ENCODE measurements around the gene RAB7B. TPM values are rescaled to one million over a fixed set of nuclear protein-coding genes. Genes with fewer than 3 reads are reported as not detected.
A peak's percentile ranks its signal among the peaks of the same experiment; 100 is the strongest.

RAB7B gene
- total RNA-seq, 1 experiment from 2014 or later: 0.22 TPM

DNA sequence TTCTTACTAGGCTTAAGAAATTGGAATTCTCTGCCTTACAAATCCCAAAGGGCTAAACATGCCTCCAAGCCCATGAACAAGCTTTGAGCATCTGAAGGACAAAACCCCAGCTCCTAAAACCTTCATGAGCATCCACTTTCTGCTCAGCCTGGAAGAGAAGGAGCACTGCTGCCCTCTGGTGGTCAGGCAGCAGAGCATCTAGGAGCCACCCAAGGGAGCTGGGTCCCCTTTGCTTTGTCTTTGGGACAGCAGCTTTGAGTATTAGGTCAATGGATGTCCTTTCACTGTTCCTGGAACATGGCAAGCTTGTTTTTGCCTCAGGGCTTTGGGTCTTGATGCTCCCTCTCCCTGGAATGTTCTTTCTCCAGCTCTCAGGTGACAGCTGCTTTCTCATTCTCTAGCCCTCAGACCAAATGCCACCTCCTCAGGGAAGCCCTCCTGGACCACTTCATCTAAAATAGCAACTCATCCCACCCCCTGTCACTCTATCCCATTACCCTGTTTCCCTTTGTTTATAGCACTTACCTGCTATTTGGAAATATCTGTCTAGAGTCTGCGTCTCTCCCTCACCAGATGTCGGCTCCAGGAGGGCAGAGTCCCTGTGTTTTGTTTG lies 25.7 kb downstream of the RAB7B start:
- no TSS peak for BruUV-seq (replicated peaks)
- peak overlapping the region; percentile 2; the same call in 1 of the 2 replicates for H3K4me2 ChIP-seq (ENCODE audit: low read length)
- H2AFZ ChIP-seq (ENCODE audit: low read depth, low read length, poor library complexity, severe bottlenecking): no peak overlapping the region
- no peaks in the 10 kb centered on the region for H3K79me2 ChIP-seq (ENCODE audit: insufficient read depth, low read length)
- no peaks in the 10 kb centered on the region for H4K20me1 ChIP-seq (ENCODE audit: insufficient read depth)
- DNase-seq (ENCODE audit: low read depth, low spot score) (peak; percentile 68), ATAC-seq (peak; percentile 94)
- no peak overlapping the region for H3K4me3 ChIP-seq (replicated peaks in 1 of 2; ENCODE audit: low read depth in 1 of 2, low read length in 2 of 2)
- POLR2A ChIA-PET: interaction anchor here (0.6 to 2.5 kb wide), 3 partner anchors 59 to 318 kb away, joined by 3 to 17 read pairs (median 7); no protein-coding TSS in a partner anchor
- no peaks in the 10 kb centered on the region for H3K9me3 ChIP-seq (ENCODE audit: control insufficient read depth in 1 of 2, insufficient read depth in 1 of 2, low read depth in 1 of 2, low read length in 2 of 2)
- CTCF ChIA-PET: interaction anchor here (0.6 to 6.6 kb wide), 52 partner anchors 9 to 448 kb away, joined by 3 to 339 read pairs (median 5); no protein-coding TSS in a partner anchor
- H3K27ac ChIP-seq (ENCODE audit: low read depth, low read length): no peak overlapping the region
- H3K27me3 ChIP-seq (ENCODE audit: insufficient read depth, low read length): no peaks in the 10 kb centered on the region
- no peak overlapping the region for H3K9ac ChIP-seq (ENCODE audit: low read length)
- intact Hi-C loops (cut with micrococcal nuclease): loop anchor here (1.0 to 5.0 kb wide), 4 partner anchors 58 to 385 kb away; no protein-coding TSS in a partner anchor
- H3K9me2 ChIP-seq (ENCODE audit: insufficient read depth): no peaks in the 10 kb centered on the region
- H3K36me3 ChIP-seq (ENCODE audit: control insufficient read depth in 1 of 2, insufficient read depth in 2 of 2, low read length in 2 of 2): no peaks in the 10 kb centered on the region
- RAD21 ChIA-PET (ENCODE audit: low non-redundant PET in 1 of 2, low total read pairs in 2 of 2, uncharacterized antibody in 2 of 2, unreplicated experiment in 2 of 2): interaction anchor here (0.6 to 2.9 kb wide), 16 partner anchors 27 to 386 kb away, joined by 3 to 75 read pairs (median 5); partner anchors contain the start of gene NUCKS1 (in 1 of the 2)
- H3K4me1 ChIP-seq (ENCODE audit: control insufficient read depth in 1 of 2, insufficient read depth in 2 of 2, low read length in 2 of 2): peaks cover 6 to 10% of the 10 kb centered on the region in 2 experiments; a peak in 3 of 4 replicates
- TF ChIP-seq POLR2AphosphoS5 (IDR thresholded peaks at IDR 0.05; ENCODE audit: low read depth, low read length) (no peak), SIN3A (IDR thresholded peaks at IDR 0.05; ENCODE audit: low read depth) (no peak), RAD21 (IDR thresholded peaks at IDR 0.05; ENCODE audit: low read depth) (peak; percentile 98)
- TF ChIP-seq, protein P1, sequence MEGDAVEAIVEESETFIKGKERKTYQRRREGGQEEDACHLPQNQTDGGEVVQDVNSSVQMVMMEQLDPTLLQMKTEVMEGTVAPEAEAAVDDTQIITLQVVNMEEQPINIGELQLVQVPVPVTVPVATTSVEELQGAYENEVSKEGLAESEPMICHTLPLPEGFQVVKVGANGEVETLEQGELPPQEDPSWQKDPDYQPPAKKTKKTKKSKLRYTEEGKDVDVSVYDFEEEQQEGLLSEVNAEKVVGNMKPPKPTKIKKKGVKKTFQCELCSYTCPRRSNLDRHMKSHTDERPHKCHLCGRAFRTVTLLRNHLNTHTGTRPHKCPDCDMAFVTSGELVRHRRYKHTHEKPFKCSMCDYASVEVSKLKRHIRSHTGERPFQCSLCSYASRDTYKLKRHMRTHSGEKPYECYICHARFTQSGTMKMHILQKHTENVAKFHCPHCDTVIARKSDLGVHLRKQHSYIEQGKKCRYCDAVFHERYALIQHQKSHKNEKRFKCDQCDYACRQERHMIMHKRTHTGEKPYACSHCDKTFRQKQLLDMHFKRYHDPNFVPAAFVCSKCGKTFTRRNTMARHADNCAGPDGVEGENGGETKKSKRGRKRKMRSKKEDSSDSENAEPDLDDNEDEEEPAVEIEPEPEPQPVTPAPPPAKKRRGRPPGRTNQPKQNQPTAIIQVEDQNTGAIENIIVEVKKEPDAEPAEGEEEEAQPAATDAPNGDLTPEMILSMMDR (IDR thresholded peaks at IDR 0.05 in 2 of 3, conservative IDR thresholded peaks at IDR 0.05 in 1 of 3; ENCODE audit: borderline replicate concordance in 1 of 3, insufficient read depth in 1 of 3, low read depth in 2 of 3, low read length in 2 of 3): peak; percentile 96 to 98 (median 97)
